ENCODE results near the gene IL10.
"Not testable (repeated sequence)": the region's sequence is repeated elsewhere in the genome, so short reads cannot be mapped to it uniquely, and the experiment has no call there.

Gene IL10

GRCh38 chr1:206796116-206796515 lies 23.8 kb upstream of the IL10 start:
- no peak overlapping the region for H3K27ac ChIP-seq
- H3K4me3 ChIP-seq: no peak overlapping the region

DNA sequence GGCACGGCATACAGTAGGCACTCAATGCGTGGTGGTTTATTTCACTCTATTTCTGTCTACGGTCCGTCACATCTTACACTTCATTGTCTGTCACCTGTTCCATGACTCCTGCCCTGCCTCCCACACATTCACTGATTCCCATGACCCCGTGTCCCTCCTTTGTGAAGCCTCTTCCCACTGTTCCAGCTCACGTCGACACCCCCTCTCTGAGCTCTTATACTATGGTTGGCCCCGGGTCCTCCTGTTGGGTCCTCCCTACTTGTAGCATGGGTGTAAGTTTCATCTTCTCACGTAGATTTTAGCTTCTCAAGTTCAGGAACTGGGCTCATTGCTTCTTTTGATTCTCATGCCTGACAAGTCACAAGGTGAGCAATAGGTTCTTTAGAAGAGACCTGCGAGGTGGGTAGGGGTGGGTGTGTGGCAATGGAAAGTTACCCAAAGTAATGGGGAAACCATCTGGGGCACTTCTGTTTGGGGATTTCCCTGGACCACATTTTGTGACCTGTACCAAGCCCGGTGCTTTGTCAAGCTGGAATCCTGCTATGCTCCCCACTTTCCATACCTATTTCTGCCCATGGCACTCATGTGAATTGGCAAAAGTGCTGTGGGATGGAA lies 22.1 kb upstream of the IL10 start:
- H3K27ac ChIP-seq: no peak overlapping the region
- no peak overlapping the region for H3K4me3 ChIP-seq

DNA sequence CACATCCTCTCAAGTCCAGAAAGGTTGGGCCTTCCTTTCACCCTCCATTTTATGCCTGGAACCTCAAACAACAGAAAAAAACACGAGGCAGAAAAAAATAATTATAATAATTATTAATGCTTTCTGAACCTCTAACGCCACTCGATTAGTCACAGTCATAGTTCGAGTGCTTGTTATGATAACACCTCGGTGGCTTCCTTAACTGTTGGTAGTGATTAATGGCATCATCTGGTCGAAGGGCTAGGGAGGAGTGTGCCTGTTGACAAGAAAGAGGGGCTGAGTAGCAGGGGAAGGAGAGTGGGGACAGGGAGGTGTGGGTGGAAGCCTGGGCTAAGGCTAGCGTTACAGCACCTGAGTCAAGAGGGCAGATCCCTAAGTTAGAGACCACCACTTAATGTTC lies 21.3 kb upstream of the IL10 start:
- Histone ChIP-seq H3K27ac (no peak overlapping the region), H3K4me3 (no peak overlapping the region)

- H3K4me3 ChIP-seq: no peak overlapping the region
These were observed 20.8 kb upstream of the IL10 start for GRCh38 chr1:206792939-206793607.

GRCh38 chr1:206790502-206791250 lies 18.4 kb upstream of the IL10 start:
- H3K27ac ChIP-seq: no peak overlapping the region

More at GRCh38 chr1:206792939-206793607, 20.8 kb upstream of the IL10 start:
- H3K27ac ChIP-seq: no peak overlapping the region

GRCh38 chr1:206788487-206789050 lies 16.3 kb upstream of the IL10 start:
- no peak overlapping the region for H3K27ac ChIP-seq
- no peak overlapping the region for H3K4me3 ChIP-seq

More at GRCh38 chr1:206790502-206791250, 18.4 kb upstream of the IL10 start:
- H3K4me3 ChIP-seq: no peak overlapping the region

DNA sequence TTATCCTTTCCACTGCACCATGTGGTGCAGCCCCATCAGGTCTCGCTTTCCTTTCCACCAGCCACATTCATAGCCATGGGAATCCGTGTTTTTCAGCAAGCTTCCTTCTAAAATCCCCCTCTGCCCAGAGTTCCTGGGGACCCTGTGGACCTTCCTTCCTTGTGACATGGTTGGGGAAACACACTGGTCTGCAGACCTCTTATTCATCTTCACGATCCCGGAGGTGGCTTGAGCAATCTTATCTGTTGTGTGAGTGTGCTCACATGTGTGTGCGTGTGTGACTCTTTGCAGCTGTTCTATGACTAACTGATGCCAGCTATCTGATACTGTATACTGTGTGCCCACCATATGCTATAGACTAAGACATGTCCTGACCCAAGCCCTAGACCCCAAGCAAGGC lies 15.6 kb upstream of the IL10 start:
- Histone ChIP-seq H3K4me3 (no peak overlapping the region), H3K27ac (no peak overlapping the region)

DNA sequence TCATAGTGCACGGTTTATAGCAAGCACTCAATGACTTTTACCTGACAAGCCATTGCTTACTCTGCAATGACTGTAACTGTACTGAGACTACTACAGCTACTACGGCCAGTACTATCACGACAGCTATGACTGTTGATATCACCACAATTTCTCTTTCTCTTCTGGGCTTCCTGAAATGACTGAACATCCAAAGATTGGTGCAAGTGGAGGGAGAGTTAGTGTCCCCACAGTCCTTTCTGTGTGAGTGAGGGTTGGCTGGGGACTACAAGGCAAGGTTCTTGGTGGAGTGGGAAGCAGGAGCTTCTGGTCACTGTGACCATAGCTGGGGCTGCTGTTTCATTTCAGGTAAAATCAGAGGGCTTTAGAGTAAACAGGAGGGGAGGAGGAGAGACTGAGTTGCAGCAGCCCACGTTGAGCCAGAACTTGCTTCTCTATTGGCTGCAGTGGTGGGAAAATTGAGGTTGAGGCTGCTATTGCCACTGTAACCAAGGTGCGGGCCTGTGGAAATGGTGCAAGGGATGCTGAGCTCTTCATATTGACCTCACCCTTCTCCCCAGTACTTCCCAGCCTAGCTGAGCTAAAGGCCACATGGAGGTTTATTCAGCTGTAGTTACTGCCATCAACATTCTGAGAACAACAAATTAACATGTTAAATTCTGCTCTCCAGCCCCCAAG lies 14.1 kb upstream of the IL10 start:
- Histone ChIP-seq H3K4me3 (no peak overlapping the region), H3K27ac (no peak overlapping the region)

DNA sequence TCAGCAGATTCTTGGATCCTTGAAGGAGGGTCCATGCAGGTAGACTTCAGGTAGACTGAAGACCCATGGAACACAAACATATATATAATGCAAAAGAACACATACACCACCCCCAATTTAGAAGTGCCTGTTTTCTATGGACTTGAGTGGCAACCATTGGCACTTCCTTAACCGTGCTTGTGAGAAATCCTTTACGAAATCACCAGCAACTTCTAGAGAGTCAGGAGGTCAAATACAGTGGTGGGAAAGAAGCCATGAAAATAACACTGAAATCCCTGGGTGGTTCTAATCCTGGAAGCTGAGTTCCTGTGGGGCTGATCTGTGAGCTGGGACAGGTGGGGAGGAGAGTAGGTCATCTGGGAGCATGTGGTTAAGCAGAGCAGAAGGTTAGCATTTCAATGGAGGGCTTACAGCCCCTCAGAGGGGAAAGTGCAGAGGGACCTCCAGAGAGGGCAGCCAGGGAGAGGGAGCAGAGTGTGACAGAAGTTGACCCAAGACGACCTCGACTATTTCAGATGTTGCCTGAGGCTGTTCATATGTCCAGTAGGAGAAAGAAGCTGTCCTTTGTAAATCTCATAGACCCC lies 13.0 kb upstream of the IL10 start:
- Histone ChIP-seq H3K4me3 (no peak overlapping the region), H3K27ac (peak overlapping the region in 1 of 21 experiments; percentile 44)

DNA sequence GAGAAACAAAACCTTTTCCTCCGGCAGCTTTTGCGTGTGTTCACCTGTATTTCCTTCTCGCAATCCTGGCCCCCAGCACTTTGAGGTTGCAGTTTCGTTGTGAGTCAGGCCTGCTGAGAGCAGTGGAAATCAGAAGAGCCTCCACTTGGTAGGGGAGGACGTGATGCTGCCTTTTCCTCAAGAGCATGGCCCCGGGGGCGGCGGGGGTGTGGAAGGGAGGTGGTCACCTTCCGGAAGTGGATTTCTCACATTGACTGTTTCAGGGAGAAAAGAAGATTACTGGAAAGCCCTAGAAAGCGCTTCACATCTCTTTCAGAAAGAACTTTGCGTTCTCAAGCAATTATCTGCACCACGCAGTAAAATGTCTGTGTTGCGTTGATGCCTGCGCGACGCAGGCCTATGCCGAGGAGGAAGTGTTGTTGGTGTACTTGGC lies 12.2 kb upstream of the IL10 start:
- H3K4me3 ChIP-seq: no peak overlapping the region
- H3K27ac ChIP-seq: peak overlapping the region in 8 of 21 experiments; percentile 2 to 52 (median 21)

GRCh38 chr1:206783506-206783905 lies 11.2 kb upstream of the IL10 start:
- Histone ChIP-seq H3K4me3 (no peak overlapping the region), H3K27ac (peak overlapping the region in 1 of 21 experiments; percentile 3)

GRCh38 chr1:206782448-206782847 lies 10.2 kb upstream of the IL10 start:
- no peak overlapping the region for H3K4me3 ChIP-seq
- H3K27ac ChIP-seq: no peak overlapping the region

GRCh38 chr1:206779638-206780037 lies 7.3 kb upstream of the IL10 start:
- no peak overlapping the region for H3K4me3 ChIP-seq
- H3K27ac ChIP-seq: no peak overlapping the region

GRCh38 chr1:206778911-206779310 lies 6.6 kb upstream of the IL10 start:
- not testable (repeated sequence) for H3K27ac ChIP-seq, H3K4me3 ChIP-seq

- Histone ChIP-seq H3K27ac (peak overlapping the region in 1 of 21 experiments; percentile 7), H3K4me3 (no peak overlapping the region)
These were observed 5.7 kb upstream of the IL10 start for GRCh38 chr1:206778031-206778430.

GRCh38 chr1:206776229-206776628 lies 3.9 kb upstream of the IL10 start:
- H3K27ac ChIP-seq: no peak overlapping the region
- H3K4me3 ChIP-seq: no peak overlapping the region

DNA sequence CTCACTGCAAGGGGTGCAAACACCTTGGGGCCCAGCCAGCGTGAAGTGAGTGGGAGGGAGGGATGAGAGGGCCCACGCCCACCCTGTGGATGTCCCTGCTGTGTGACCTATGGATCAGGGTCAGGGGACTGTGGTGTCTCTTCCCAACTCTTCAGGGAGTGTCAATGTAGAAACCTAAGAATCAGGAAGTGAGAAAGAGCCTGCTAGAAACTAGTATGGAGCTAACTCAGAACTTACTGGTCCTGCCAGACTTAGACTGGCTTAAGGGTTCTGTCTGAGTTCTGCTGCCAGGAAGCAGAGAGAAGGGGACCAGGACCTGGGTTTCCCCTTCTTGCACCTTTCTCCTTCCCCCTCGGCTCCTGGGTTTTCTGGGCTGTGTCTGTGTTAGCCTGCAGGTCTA lies 1.8 kb upstream of the IL10 start:
- Histone ChIP-seq H3K4me3 (no peak overlapping the region), H3K27ac (peak overlapping the region in 1 of 21 experiments; percentile 8)

DNA sequence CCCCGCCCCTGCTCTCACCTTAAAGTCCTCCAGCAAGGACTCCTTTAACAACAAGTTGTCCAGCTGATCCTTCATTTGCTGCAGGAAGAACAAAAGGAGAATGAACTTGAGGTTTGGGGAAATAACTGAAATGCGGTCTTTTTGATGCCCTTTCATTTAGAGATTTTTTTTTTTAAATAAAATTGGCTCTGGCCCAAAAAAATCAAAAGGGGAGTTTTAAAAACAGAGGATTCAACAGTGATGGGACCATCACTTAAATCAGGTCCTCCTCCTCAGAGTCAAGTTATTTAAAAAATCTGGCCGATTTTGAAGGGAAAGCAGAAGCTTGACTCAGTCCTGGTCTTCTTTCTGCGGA lies 979 bp downstream of the IL10 start:
- Histone ChIP-seq H3K4me3 (peak overlapping the region in 1 of 7 experiments; percentile 22), H3K27ac (peak overlapping the region in 9 of 21 experiments; percentile 7 to 90 (median 76))

DNA sequence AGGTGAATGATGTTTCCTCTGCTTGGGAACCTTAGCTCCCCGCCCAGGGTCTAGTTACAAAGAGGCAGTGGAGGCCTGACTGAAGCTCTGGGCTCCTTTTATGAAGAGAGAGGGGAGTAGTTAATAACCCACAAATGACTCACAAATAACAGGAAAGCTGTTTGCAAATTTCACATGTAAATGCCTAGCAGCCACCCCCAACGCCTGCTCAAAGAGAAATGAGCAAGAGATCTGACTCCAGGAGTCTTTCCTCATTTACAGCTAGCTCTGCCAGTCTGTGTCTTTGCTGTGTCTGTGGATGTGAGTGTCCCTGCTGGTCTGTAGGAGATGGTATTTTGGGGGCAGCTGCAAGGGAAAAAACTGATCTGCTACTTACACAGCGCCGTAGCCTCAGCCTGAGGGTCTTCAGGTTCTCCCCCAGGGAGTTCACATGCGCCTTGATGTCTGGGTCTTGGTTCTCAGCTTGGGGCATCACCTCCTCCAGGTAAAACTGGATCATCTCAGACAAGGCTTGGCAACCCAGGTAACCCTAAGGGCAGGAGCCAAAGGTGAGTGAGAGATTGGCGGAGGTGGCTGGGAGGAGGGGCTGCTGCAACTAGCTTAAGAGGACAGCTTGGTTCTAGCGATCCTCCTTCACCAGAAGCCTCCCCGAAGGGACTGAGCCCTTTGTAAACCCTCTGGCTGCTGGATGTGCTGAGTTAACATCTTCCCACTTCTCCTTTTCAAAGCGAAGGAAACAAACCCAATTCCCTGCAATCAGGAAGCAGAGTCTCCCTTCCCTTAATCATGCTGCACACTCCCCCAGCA lies 1.6 kb downstream of the IL10 start, which contains the start of gene IL19:
Gene IL19, plus strand, starts transcription at position 243 of the 807 bp plus-strand sequence. CDS start 65,890 bp downstream, outside the sequence.
- H3K27ac ChIP-seq: peak within 1 kb of the TSS in 17 of 21 experiments; percentile 1 to 90 (median 59)
- peak within 1 kb of the TSS in 1 of 7 experiments; percentile 22 for H3K4me3 ChIP-seq

Data from skin epidermis (tissue), 12 donors.